Lower lobe of right lung (tissue), 2 donors: ENCODE results near the gene ABITRAM. TPM values are rescaled to one million over a fixed set of nuclear protein-coding genes. Genes with fewer than 3 reads are reported as not detected.
A peak's percentile ranks its signal among the peaks of the same experiment; 100 is the strongest.

ENCODE experiments used
- ATAC-seq, 2 donors: fragments of 200-7000 bp; cut with Tn5 transposase; one replicate each; pipeline ENCODE4 v1.9.1; 2020 to 2022; ENCODE audit warnings: mild to moderate bottlenecking in 2 of 2, moderate library complexity in 2 of 2
- DNase-seq: peaks from one replicate; pipeline ENCODE4 v3.0.0-alpha.2; 2020
- H3K27ac ChIP-seq: fragments of 200-600 bp; one replicate; pipeline ENCODE4 v1.8.0; 2022
- H3K27me3 ChIP-seq: fragments of 200-600 bp; one replicate; pipeline ENCODE4 v1.8.0; 2022; ENCODE audit warnings: low read depth
- H3K36me3 ChIP-seq: fragments of 200-600 bp; one replicate; pipeline ENCODE4 v1.8.0; 2022; ENCODE audit warnings: mild to moderate bottlenecking
- H3K4me1 ChIP-seq: fragments of 200-600 bp; one replicate; pipeline ENCODE4 v1.8.0; 2022
- H3K4me3 ChIP-seq: fragments of 200-600 bp; one replicate; pipeline ENCODE4 v1.8.0; 2022; ENCODE audit warnings: mild to moderate bottlenecking
- H3K9me3 ChIP-seq: fragments of 200-600 bp; one replicate; pipeline ENCODE4 v1.8.0; 2022
- CTCF ChIP-seq: fragments of 200-600 bp; IDR thresholded peaks from one replicate; pipeline ENCODE4 v1.8.0; 2022; ENCODE audit warnings: antibody characterized with exemption, mild to moderate bottlenecking
- intact Hi-C: fragments of 100-400 bp; cut with DNase I; formaldehyde crosslinking; loops from one replicate; pipeline ENCODE4 v1.11.0; 2022
- total RNA-seq: library from RNA; stranded (reverse); fragmentation: NEBNext Ultra II Directional; extraction: Animal tissue kit (Norgen Biotek cat#: 25700); gene quantifications from one replicate; pipeline ENCODE4 v1.2.1, GENCODE V29; 2021
- donor health status: DM: no; HTN: yes; CAD: no; lungs with severe emphysema.

The ABITRAM gene
- total RNA-seq, 1 donor from 2014 or later, result 16.5 TPM

- Histone ChIP-seq H3K27me3 (no peaks in the 10 kb centered on the region), H3K4me3 (no peak overlapping the region), H3K4me1 (peaks cover 3% of the 10 kb centered on the region), H3K27ac (no peak overlapping the region), H3K9me3 (no peaks in the 10 kb centered on the region), H3K36me3 (peaks cover 3% of the 10 kb centered on the region)
- intact Hi-C loops, result no loop called here
- ATAC-seq, result no peak
- TF ChIP-seq CTCF, result no peak
- no peak for DNase-seq
Measured at GRCh38 chr9:108951578-108951977, 17.4 kb downstream of the ABITRAM start.

- Histone ChIP-seq H3K9me3 (no peaks in the 10 kb centered on the region), H3K4me3 (no peak overlapping the region), H3K27me3 (no peaks in the 10 kb centered on the region), H3K36me3 (peaks cover 3% of the 10 kb centered on the region), H3K4me1 (peaks cover 4% of the 10 kb centered on the region), H3K27ac (no peak overlapping the region)
- ATAC-seq (peak in 1 of 2 donors; percentile 65), DNase-seq (no peak)
- intact Hi-C loops, result no loop called here
- TF ChIP-seq CTCF, result peak; percentile 69
Measured at GRCh38 chr9:108953983-108954574, 19.9 kb downstream of the ABITRAM start.

- Histone ChIP-seq H3K4me1 (peaks cover 4% of the 10 kb centered on the region), H3K4me3 (no peak overlapping the region), H3K27ac (no peak overlapping the region), H3K9me3 (no peaks in the 10 kb centered on the region), H3K27me3 (no peaks in the 10 kb centered on the region), H3K36me3 (peaks cover 7% of the 10 kb centered on the region)
- intact Hi-C loops, result no loop called here
- ATAC-seq (no peak), DNase-seq (no peak)
- TF ChIP-seq CTCF, result no peak
Measured at GRCh38 chr9:108956022-108956630, 21.9 kb downstream of the ABITRAM start.

GRCh38 chr9:108956631-108957026 lies 22.4 kb downstream of the ABITRAM start:
- no peak for TF ChIP-seq CTCF
- intact Hi-C loops, result no loop called here
- H3K9me3 ChIP-seq, result no peaks in the 10 kb centered on the region
- no peak overlapping the region for H3K4me3 ChIP-seq
- DNase-seq, result no peak
- no peak overlapping the region for H3K27ac ChIP-seq
- H3K27me3 ChIP-seq, result no peaks in the 10 kb centered on the region
- no peak for ATAC-seq
- peaks cover 7% of the 10 kb centered on the region for H3K36me3 ChIP-seq
- H3K4me1 ChIP-seq, result peaks cover 4% of the 10 kb centered on the region

GRCh38 chr9:108960331-108960730 lies 26.1 kb downstream of the ABITRAM start:
- ATAC-seq (no peak), DNase-seq (no peak)
- Histone ChIP-seq H3K36me3 (peaks cover 3% of the 10 kb centered on the region), H3K27me3 (no peaks in the 10 kb centered on the region), H3K4me3 (no peak overlapping the region), H3K27ac (no peak overlapping the region), H3K4me1 (peaks cover 4% of the 10 kb centered on the region), H3K9me3 (no peaks in the 10 kb centered on the region)
- intact Hi-C loops, result no loop called here
- TF ChIP-seq CTCF, result no peak
